Endodermal cell (in vitro differentiated cells): ENCODE results near the gene CDK15. TPM values are rescaled to one million over a fixed set of nuclear protein-coding genes. Genes with fewer than 3 reads are reported as not detected.
"Not testable (repeated sequence)": the region's sequence is repeated elsewhere in the genome, so short reads cannot be mapped to it uniquely, and the experiment has no call there.

ENCODE experiments used
- DNase-seq: peaks from one replicate; pipeline ENCODE4 v3.0.0-alpha.2; 2017
- H3K27ac ChIP-seq: 2 replicates; pipeline ENCODE4 v1.5.1; 2013; ENCODE audit warnings: mild to moderate bottlenecking, low read depth, low read length, moderate library complexity
- H3K27me3 ChIP-seq: 2 replicates; pipeline ENCODE4 v1.6.1; 2013; ENCODE audit warnings: mild to moderate bottlenecking, low read length, moderate library complexity; ENCODE audit not compliant: insufficient read depth, control insufficient read depth, poor library complexity, severe bottlenecking
- H3K36me3 ChIP-seq: 2 replicates; pipeline ENCODE4 v1.7.0; 2013; ENCODE audit warnings: mild to moderate bottlenecking, low read length, moderate library complexity; ENCODE audit not compliant: control insufficient read depth, insufficient read depth
- H3K4me1 ChIP-seq: one replicate; pipeline ENCODE4 v1.7.0; 2013; ENCODE audit warnings: low read length; ENCODE audit not compliant: control insufficient read depth, insufficient read depth
- H3K4me3 ChIP-seq: 2 replicates; pipeline ENCODE4 v1.5.1; 2013; ENCODE audit warnings: mild to moderate bottlenecking, low read length, moderate library complexity
- H3K9ac ChIP-seq: 2 replicates; pipeline ENCODE4 v1.6.1; 2013; ENCODE audit warnings: mild to moderate bottlenecking, low read length, moderate library complexity; ENCODE audit not compliant: poor library complexity, severe bottlenecking; ENCODE audit errors: extremely low read depth
- H3K9me3 ChIP-seq: 2 replicates; pipeline ENCODE4 v1.6.1; 2013; ENCODE audit warnings: mild to moderate bottlenecking, low read length, moderate library complexity; ENCODE audit not compliant: control insufficient read depth
- H3K27ac Mint-ChIP-seq: 2 replicates; pipeline ENCODE4 v1.8.0; 2020; ENCODE audit warnings: mixed read lengths
- H3K27me3 Mint-ChIP-seq: 2 replicates; pipeline ENCODE4 v1.8.0; 2021; ENCODE audit warnings: mild to moderate bottlenecking, mixed read lengths; ENCODE audit not compliant: insufficient read depth
- H3K36me3 Mint-ChIP-seq: 2 replicates; pipeline ENCODE4 v1.8.0; 2020; ENCODE audit warnings: low read depth, mixed read lengths
- H3K4me1 Mint-ChIP-seq: 2 replicates; pipeline ENCODE4 v1.8.0; 2020; ENCODE audit warnings: mixed read lengths
- H3K4me3 Mint-ChIP-seq: 2 replicates; pipeline ENCODE4 v1.8.0; 2020; ENCODE audit warnings: mild to moderate bottlenecking, moderate library complexity, mixed read lengths
- H3K9me3 Mint-ChIP-seq: 2 replicates; pipeline ENCODE4 v1.8.0; 2020; ENCODE audit warnings: mild to moderate bottlenecking, mixed read lengths
- WGBS, 2 experiments: methylation state at CpG; one replicate each; pipeline versions ENCODE4 v1.1.5 to v1.1.7; 2013; ENCODE audit warnings: missing lambda C conversion rate in 2 of 2, mixed read lengths in 1 of 2; ENCODE audit not compliant: insufficient coverage in 1 of 2, insufficient read length in 1 of 2; 5-methylcytosine and 5-hydroxymethylcytosine counted together
- total RNA-seq, 2 donors: library from RNA; stranded (reverse); fragmentation: NEBNext Ultra II Directional in 1 of 2; extraction: Animal tissue kit (Norgen Biotek cat#: 25700) in 1 of 2; gene quantifications; 2 replicates in 1 of 2; 3 replicates in 1 of 2; pipeline ENCODE4 v1.2.1, GENCODE V29; 2021
- TF ChIP-seq, protein P1 (sequence below): fragments of 200-600 bp; sonication (generic); conservative IDR thresholded peaks from 2 replicates; pipeline ENCODE4 v1.5.0; 2021; ENCODE audit warnings: antibody characterized with exemption, mild to moderate bottlenecking

The CDK15 gene
- total RNA-seq, 2 donors from 2014 or later, result 0.35 TPM; not detected in 1

DNA sequence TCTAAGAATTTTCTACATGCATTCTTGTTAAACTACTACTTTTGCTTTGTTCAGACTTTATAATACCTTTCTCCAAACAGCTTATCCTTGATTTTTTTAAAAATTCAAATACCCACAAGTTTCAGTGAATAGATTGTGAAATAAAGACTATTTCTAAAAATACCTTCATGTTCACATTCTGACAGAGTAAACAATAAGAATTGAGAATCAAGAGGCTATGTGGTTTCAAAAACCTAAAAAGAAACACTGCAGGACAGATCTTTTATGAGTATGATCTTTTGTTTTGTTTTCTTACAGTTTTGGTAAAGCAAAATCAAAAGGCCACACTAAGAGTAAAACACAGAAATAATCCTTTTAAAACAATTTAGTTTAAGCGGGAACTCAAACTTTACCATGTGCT, 46.8 kb upstream of the CDK15 start:
- peaks cover 2% of the 10 kb centered on the region for H3K27me3 Mint-ChIP-seq
- Histone ChIP-seq H3K4me1 (peaks cover 2% of the 10 kb centered on the region), H3K27ac (no peak overlapping the region), H3K9me3 (no peaks in the 10 kb centered on the region), H3K27me3 (no peaks in the 10 kb centered on the region), H3K9ac (no peak overlapping the region), H3K4me3 (no peak overlapping the region), H3K36me3 (peaks cover 81% of the 10 kb centered on the region)
- no peak overlapping the region for H3K27ac Mint-ChIP-seq
- DNase-seq, result no peak
- no peaks in the 10 kb centered on the region for H3K9me3 Mint-ChIP-seq
- peaks cover 8% of the 10 kb centered on the region for H3K4me1 Mint-ChIP-seq
- 93% methylated on average over 1 of the region's 1 CpG; no CpG with 5 or more reads in 1 of the 2 experiments for WGBS, 2 experiments
- TF ChIP-seq, protein P1, sequence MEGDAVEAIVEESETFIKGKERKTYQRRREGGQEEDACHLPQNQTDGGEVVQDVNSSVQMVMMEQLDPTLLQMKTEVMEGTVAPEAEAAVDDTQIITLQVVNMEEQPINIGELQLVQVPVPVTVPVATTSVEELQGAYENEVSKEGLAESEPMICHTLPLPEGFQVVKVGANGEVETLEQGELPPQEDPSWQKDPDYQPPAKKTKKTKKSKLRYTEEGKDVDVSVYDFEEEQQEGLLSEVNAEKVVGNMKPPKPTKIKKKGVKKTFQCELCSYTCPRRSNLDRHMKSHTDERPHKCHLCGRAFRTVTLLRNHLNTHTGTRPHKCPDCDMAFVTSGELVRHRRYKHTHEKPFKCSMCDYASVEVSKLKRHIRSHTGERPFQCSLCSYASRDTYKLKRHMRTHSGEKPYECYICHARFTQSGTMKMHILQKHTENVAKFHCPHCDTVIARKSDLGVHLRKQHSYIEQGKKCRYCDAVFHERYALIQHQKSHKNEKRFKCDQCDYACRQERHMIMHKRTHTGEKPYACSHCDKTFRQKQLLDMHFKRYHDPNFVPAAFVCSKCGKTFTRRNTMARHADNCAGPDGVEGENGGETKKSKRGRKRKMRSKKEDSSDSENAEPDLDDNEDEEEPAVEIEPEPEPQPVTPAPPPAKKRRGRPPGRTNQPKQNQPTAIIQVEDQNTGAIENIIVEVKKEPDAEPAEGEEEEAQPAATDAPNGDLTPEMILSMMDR, result no peak
- H3K36me3 Mint-ChIP-seq, result peaks cover 44% of the 10 kb centered on the region
- no peak overlapping the region for H3K4me3 Mint-ChIP-seq

DNA sequence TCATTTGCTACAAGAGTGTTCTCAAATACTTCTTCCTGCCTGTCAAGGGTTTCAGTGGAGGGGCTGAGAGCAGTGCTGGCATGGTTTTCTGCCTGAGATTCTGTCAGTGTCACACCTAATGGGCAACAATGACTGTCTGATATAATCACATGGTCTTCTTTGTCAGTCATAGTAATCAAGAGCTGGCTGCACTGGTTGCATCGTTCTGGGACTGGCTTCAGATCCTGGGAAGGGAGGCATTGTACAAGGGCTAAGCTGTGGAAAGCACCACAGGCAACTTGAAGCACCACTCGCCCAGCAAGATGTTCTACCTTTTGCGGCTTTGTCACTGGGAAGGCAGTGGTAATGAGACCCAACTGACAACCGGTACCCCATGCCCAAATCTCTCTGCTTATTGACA, 45.2 kb upstream of the CDK15 start:
- Mint-ChIP-seq H3K27ac (no peak overlapping the region), H3K4me3 (no peak overlapping the region)
- WGBS, 2 experiments, result 91 to 95% methylated on average over 4 of the region's 4 CpGs

DNA sequence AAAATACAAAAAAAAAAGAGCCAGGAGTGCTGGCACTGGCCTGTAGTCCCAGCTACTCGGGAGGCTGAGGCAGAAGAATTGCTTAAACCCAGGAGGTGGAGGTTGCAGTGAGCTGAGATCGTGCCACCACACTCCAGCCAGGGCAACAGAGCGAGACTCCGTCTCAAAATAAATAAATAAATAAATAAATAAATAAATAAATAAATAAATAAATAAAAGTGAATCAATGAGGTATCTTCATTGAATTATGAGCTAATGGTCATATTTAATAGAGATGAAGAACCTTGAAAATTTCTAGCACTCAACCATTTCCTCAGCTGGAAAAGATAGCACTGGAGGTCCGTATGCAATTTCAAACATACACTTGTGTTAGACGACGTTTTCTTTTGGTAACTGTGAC, 41.9 kb upstream of the CDK15 start:
- H3K27me3 ChIP-seq, H3K4me3 Mint-ChIP-seq, DNase-seq, H3K9me3 Mint-ChIP-seq, H3K27ac Mint-ChIP-seq, H3K27ac ChIP-seq, H3K4me1 ChIP-seq, H3K9me3 ChIP-seq, H3K27me3 Mint-ChIP-seq, H3K4me1 Mint-ChIP-seq, H3K4me3 ChIP-seq, H3K9ac ChIP-seq: not testable (repeated sequence)
- 96 to 100% methylated on average over 3 to 4 of the region's 7 CpGs for WGBS, 2 experiments
- H3K36me3 Mint-ChIP-seq, result peaks cover 49% of the 10 kb centered on the region
- H3K36me3 ChIP-seq, result peaks cover 69% of the 10 kb centered on the region

More for the DNA sequence above, 45.2 kb upstream of the CDK15 start:
- DNase-seq, result no peak
- H3K4me1 ChIP-seq, result no peaks in the 10 kb centered on the region
- no peaks in the 10 kb centered on the region for H3K27me3 ChIP-seq
- H3K27ac ChIP-seq, result no peak overlapping the region
- no peaks in the 10 kb centered on the region for H3K9me3 ChIP-seq
- H3K4me3 ChIP-seq, result no peak overlapping the region
- Mint-ChIP-seq H3K9me3 (no peaks in the 10 kb centered on the region), H3K36me3 (peaks cover 46% of the 10 kb centered on the region), H3K4me1 (peaks cover 6% of the 10 kb centered on the region), H3K27me3 (peaks cover 2% of the 10 kb centered on the region)
- TF ChIP-seq, protein P1, result no peak
- H3K9ac ChIP-seq, result no peak overlapping the region
- H3K36me3 ChIP-seq, result peaks cover 80% of the 10 kb centered on the region

DNA sequence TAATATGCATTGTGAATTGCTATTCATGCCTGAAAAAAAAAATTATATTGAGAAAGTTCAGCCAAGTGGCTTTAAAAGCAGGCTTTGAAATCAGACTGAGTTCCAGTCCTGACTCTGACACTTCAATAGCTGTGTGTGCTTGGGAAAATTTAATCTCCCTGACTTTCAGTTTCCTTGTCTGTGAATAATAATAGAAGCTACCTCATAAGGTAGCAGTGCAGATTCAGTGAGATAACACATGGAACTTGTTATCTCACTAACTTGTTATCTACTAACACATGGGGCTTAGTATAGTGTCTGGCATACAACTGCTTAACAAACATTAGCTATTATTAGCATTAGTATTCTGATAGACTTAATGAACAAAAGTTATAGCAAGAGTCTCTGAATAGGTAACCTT, 40.5 kb upstream of the CDK15 start:
- H3K27ac Mint-ChIP-seq, result no peak overlapping the region
- H3K27me3 ChIP-seq, result no peaks in the 10 kb centered on the region
- H3K4me3 Mint-ChIP-seq, result no peak overlapping the region
- peaks cover 5% of the 10 kb centered on the region for H3K9me3 ChIP-seq
- H3K4me3 ChIP-seq, result no peak overlapping the region
- no peaks in the 10 kb centered on the region for H3K27me3 Mint-ChIP-seq
- no peak overlapping the region for H3K27ac ChIP-seq
- TF ChIP-seq, protein P1, result no peak
- peaks cover 6% of the 10 kb centered on the region for H3K9me3 Mint-ChIP-seq
- H3K4me1 Mint-ChIP-seq, result peaks cover 1% of the 10 kb centered on the region
- H3K36me3 Mint-ChIP-seq, result peaks cover 52% of the 10 kb centered on the region
- H3K9ac ChIP-seq, result no peak overlapping the region
- DNase-seq, result no peak
- H3K36me3 ChIP-seq, result peaks cover 57% of the 10 kb centered on the region
- H3K4me1 ChIP-seq, result no peaks in the 10 kb centered on the region
